Naive thymus-derived CD4-positive, alpha-beta T cell (primary cell): Measurements from ENCODE around the gene SAPCD1. TPM values are rescaled to one million over a fixed set of nuclear protein-coding genes. Genes with fewer than 3 reads are reported as not detected.

Experiments used
- ATAC-seq: fragments of 150-1000 bp; cut with Tn5 transposase; 2 replicates; pipeline ENCODE4 v1.10.0; 2021; ENCODE audit warnings: mild to moderate bottlenecking, moderate library complexity
- CTCF ChIA-PET: fragments of 350-600 bp; sonication (Branson Sonifier 250); formaldehyde crosslinking; loops from one replicate; lab custom pipeline; 2021; ENCODE audit warnings: antibody characterized with exemption; lab: Charles Lee
- POLR2A ChIA-PET: fragments of 350-600 bp; sonication (Branson Sonifier 250); formaldehyde crosslinking; loops from one replicate; lab custom pipeline; 2021; ENCODE audit warnings: antibody characterized with exemption, inconsistent platforms; lab: Charles Lee
- DNase-seq, 9 donors: peaks; one replicate each; pipeline versions ENCODE4 v3.0.0 to v3.0.0-alpha.2; 2020 to 2022; ENCODE audit warnings: mixed read lengths in 1 of 9
- H3K27ac ChIP-seq: one replicate; pipeline ENCODE4 v1.7.0; 2013; ENCODE audit warnings: mild to moderate bottlenecking, low read depth, low read length, moderate library complexity
- H3K27me3 ChIP-seq, 2 donors: one replicate each; pipeline ENCODE4 v1.7.0; 2013; ENCODE audit warnings: low read length in 2 of 2, mild to moderate bottlenecking in 2 of 2, moderate library complexity in 2 of 2; ENCODE audit not compliant: control insufficient read depth in 2 of 2, insufficient read depth in 2 of 2
- H3K36me3 ChIP-seq, 3 experiments: 1 replicate in 2 of 3; 2 replicates in 1 of 3; pipeline ENCODE4 v1.7.0; 2013; ENCODE audit warnings: low read length in 3 of 3, mild to moderate bottlenecking in 3 of 3, moderate library complexity in 1 of 3; ENCODE audit not compliant: insufficient read depth in 3 of 3, control insufficient read depth in 2 of 3
- H3K4me1 ChIP-seq, 2 donors: one replicate each; pipeline ENCODE4 v1.7.0; 2013; ENCODE audit warnings: low read length in 2 of 2, mild to moderate bottlenecking in 2 of 2, moderate library complexity in 1 of 2; ENCODE audit not compliant: control insufficient read depth in 2 of 2, insufficient read depth in 2 of 2
- H3K4me3 ChIP-seq: 2 replicates; pipeline ENCODE4 v1.7.0; 2013; ENCODE audit warnings: mild to moderate bottlenecking, low read length
- H3K9me3 ChIP-seq, 3 experiments: 1 replicate in 2 of 3; 2 replicates in 1 of 3; pipeline ENCODE4 v1.7.0; 2013; ENCODE audit warnings: low read length in 3 of 3; ENCODE audit not compliant: control insufficient read depth in 2 of 3
- H3K27ac Mint-ChIP-seq, 9 donors: one replicate each; pipeline ENCODE4 v1.8.0; 2020 to 2022; ENCODE audit warnings: mixed read lengths in 9 of 9, mild to moderate bottlenecking in 8 of 9, moderate library complexity in 5 of 9, inconsistent platforms in 2 of 9
- H3K27me3 Mint-ChIP-seq, 5 donors: one replicate each; pipeline ENCODE4 v1.8.0; 2021 to 2022; ENCODE audit warnings: mixed read lengths in 5 of 5, mild to moderate bottlenecking in 1 of 5
- H3K36me3 Mint-ChIP-seq, 5 donors: one replicate each; pipeline ENCODE4 v1.8.0; 2020 to 2022; ENCODE audit warnings: mixed read lengths in 5 of 5, mild to moderate bottlenecking in 3 of 5, inconsistent platforms in 1 of 5
- H3K4me1 Mint-ChIP-seq, 7 donors: one replicate each; pipeline ENCODE4 v1.8.0; 2020 to 2022; ENCODE audit warnings: mixed read lengths in 7 of 7, mild to moderate bottlenecking in 3 of 7, inconsistent platforms in 1 of 7
- H3K4me3 Mint-ChIP-seq, 10 donors: one replicate each; pipeline ENCODE4 v1.8.0; 2020 to 2022; ENCODE audit warnings: mild to moderate bottlenecking in 10 of 10, mixed read lengths in 10 of 10, moderate library complexity in 6 of 10, inconsistent platforms in 2 of 10
- H3K9me3 Mint-ChIP-seq, 11 donors: one replicate each; pipeline ENCODE4 v1.8.0; 2020 to 2022; ENCODE audit warnings: mixed read lengths in 11 of 11, mild to moderate bottlenecking in 4 of 11, inconsistent platforms in 1 of 11, moderate library complexity in 1 of 11
- intact Hi-C, 2 donors: fragments of 100-400 bp; cut with micrococcal nuclease; formaldehyde crosslinking; loops; one replicate each; pipeline ENCODE4 v1.15.1; 2023
- polyA plus RNA-seq, 2 donors: library from polyadenylated mRNA; unstranded; fragments of 300-500 nt; fragmentation: Illumina TruSeq; gene quantifications; one replicate each; pipeline ENCODE4 v1.2.3, GENCODE V29; 2021
- total RNA-seq, 6 experiments: library from RNA in 5 of 6; stranded (reverse) in 5 of 6; gene quantifications; 1 replicate in 5 of 6; 2 replicates in 1 of 6; pipeline ENCODE4 v1.2.3 and lab custom pipeline; 2021 to 2026

SAPCD1 gene
- total and polyA plus RNA-seq, 7 experiments from 2014 or later = 2.3 to 11.1 (median 3.3) TPM; not detected in 2

GRCh38 chr6:31813465-31813849 lies 51.0 kb downstream of the SAPCD1 start:
- no peaks in the 10 kb centered on the region for H3K27me3 ChIP-seq

More at GRCh38 chr6:31813465-31813849, 51.0 kb downstream of the SAPCD1 start:
- H3K4me3 ChIP-seq = no peak overlapping the region
- intact Hi-C loops = no loop called here
- POLR2A ChIA-PET = interaction anchor here (0.9 to 3.0 kb wide), 10 partner anchors 13 to 149 kb away, joined by 3 to 24 read pairs (median 4); partner anchors contain the start of genes ABHD16A, GPANK1, HSPA1B and LY6G6D
- peaks cover 7 to 44% (median 33%) of the 10 kb centered on the region in 7 donors for H3K4me1 Mint-ChIP-seq
- H3K9me3 ChIP-seq = no peaks in the 10 kb centered on the region
- peak overlapping the region in 8 of 9 donors; percentile 63 to 90 (median 77) for H3K27ac Mint-ChIP-seq
- CTCF ChIA-PET = interaction anchor here (0.6 to 1.6 kb wide), 5 partner anchors 15 to 164 kb away, joined by 3 to 5 read pairs (median 3); partner anchors contain the start of genes LY6G5C and VARS1
- ATAC-seq = no peak
- no peaks in the 10 kb centered on the region for H3K9me3 Mint-ChIP-seq
- H3K27ac ChIP-seq = peak overlapping the region; percentile 55
- H3K27me3 Mint-ChIP-seq = no peaks in the 10 kb centered on the region
- H3K4me3 Mint-ChIP-seq = peak overlapping the region in 9 of 10 donors; percentile 70 to 96 (median 94)
- H3K36me3 Mint-ChIP-seq = peaks cover 4 to 19% (median 8%) of the 10 kb centered on the region in 5 donors
- no peak for DNase-seq
- peaks cover 0 to 22% (median 0%) of the 10 kb centered on the region in 3 experiments for H3K36me3 ChIP-seq
- H3K4me1 ChIP-seq = peaks cover 13 to 18% of the 10 kb centered on the region in 2 donors

Other genes starting within 250 kb of the SAPCD1 start
Only the 30 nearest of the 42 such genes appear.
- gene LST1, start 176.4 kb upstream of the SAPCD1 start, total RNA-seq = 100 to 1,000 TPM in 2 of 5 experiments, 10 to 100 TPM in 3; 15.1 to 234 (median 32.0) TPM
- 10 to 100 TPM in 1 of 2 donors, 1 to 10 TPM in 1; 8.4 to 15.3 TPM for gene LST1, start 176.4 kb upstream of the SAPCD1 start, polyA plus RNA-seq
- gene NCR3, start 169.7 kb upstream of the SAPCD1 start, total RNA-seq = 10 to 100 TPM in 2 of 5 experiments, 1 to 10 TPM in 2, under 1 TPM in 1; 0.97 to 47.1 (median 6.7) TPM
- 10 to 100 TPM; 11.0 to 19.7 TPM for gene NCR3, start 169.7 kb upstream of the SAPCD1 start, polyA plus RNA-seq
- gene AIF1, start 147.4 kb upstream of the SAPCD1 start, total RNA-seq = 100 to 1,000 TPM in 1 of 5 experiments, 10 to 100 TPM in 4; 33.1 to 160 (median 62.0) TPM
- 100 to 1,000 TPM; 140 to 182 TPM for gene AIF1, start 147.4 kb upstream of the SAPCD1 start, polyA plus RNA-seq
- 100 to 1,000 TPM; 203 to 238 (median 226) TPM for gene PRRC2A, start 141.9 kb upstream of the SAPCD1 start, total RNA-seq
- 1 to 10 TPM; 3.9 to 8.2 TPM for gene PRRC2A, start 141.9 kb upstream of the SAPCD1 start, polyA plus RNA-seq
- 100 to 1,000 TPM; 260 to 321 (median 280) TPM for gene BAG6, start 110.0 kb upstream of the SAPCD1 start, total RNA-seq
- 10 to 100 TPM; 14.4 to 24.3 TPM for gene BAG6, start 110.0 kb upstream of the SAPCD1 start, polyA plus RNA-seq
- 1 to 10 TPM in 4 of 5 experiments, under 1 TPM in 1; 0.78 to 4.3 (median 2.8) TPM for gene APOM, start 106.8 kb upstream of the SAPCD1 start, total RNA-seq
- gene APOM, start 106.8 kb upstream of the SAPCD1 start, polyA plus RNA-seq = 1 to 10 TPM; 3.8 to 5.0 TPM
- gene C6orf47, start 101.9 kb upstream of the SAPCD1 start, total RNA-seq = 10 to 100 TPM; 14.0 to 32.8 (median 23.2) TPM
- 10 to 100 TPM; 22.3 to 33.7 TPM for gene C6orf47, start 101.9 kb upstream of the SAPCD1 start, polyA plus RNA-seq
- 10 to 100 TPM; 12.8 to 35.1 (median 28.9) TPM for gene GPANK1, start 97.7 kb upstream of the SAPCD1 start, total RNA-seq
- gene GPANK1, start 97.7 kb upstream of the SAPCD1 start, polyA plus RNA-seq = 10 to 100 TPM; 24.0 to 27.2 TPM
- 100 to 1,000 TPM; 101 to 215 (median 133) TPM for gene CSNK2B, start 96.6 kb upstream of the SAPCD1 start, total RNA-seq
- gene CSNK2B, start 96.6 kb upstream of the SAPCD1 start, polyA plus RNA-seq = 100 to 1,000 TPM; 260 to 275 TPM
- gene LY6G5B, start 92.7 kb upstream of the SAPCD1 start, total RNA-seq = 10 to 100 TPM; 27.7 to 51.0 (median 42.9) TPM
- gene LY6G5B, start 92.7 kb upstream of the SAPCD1 start, polyA plus RNA-seq = not detected
- gene LY6G5C, start 81.6 kb upstream of the SAPCD1 start, total RNA-seq = 1 to 10 TPM; 2.4 to 4.3 (median 3.1) TPM
- gene LY6G5C, start 81.6 kb upstream of the SAPCD1 start, polyA plus RNA-seq = 10 to 100 TPM in 1 of 2 donors, 1 to 10 TPM in 1; 6.4 to 10.2 TPM
- gene ABHD16A, start 59.3 kb upstream of the SAPCD1 start, total RNA-seq = 10 to 100 TPM; 60.1 to 71.7 (median 65.2) TPM
- gene ABHD16A, start 59.3 kb upstream of the SAPCD1 start, polyA plus RNA-seq = 10 to 100 TPM; 31.1 to 42.5 TPM
- under 1 TPM in 1 of 5 experiments, not detected in 4; 0.56 TPM for gene LY6G6F, start 55.8 kb upstream of the SAPCD1 start, total RNA-seq
- not detected for gene LY6G6F, start 55.8 kb upstream of the SAPCD1 start, polyA plus RNA-seq
- not detected for gene LY6G6D, start 47.3 kb upstream of the SAPCD1 start, total RNA-seq
- gene LY6G6D, start 47.3 kb upstream of the SAPCD1 start, polyA plus RNA-seq = not detected
- 1 to 10 TPM in 1 of 5 experiments, not detected in 4; 1.2 TPM for gene LY6G6C, start 40.9 kb upstream of the SAPCD1 start, total RNA-seq
- gene LY6G6C, start 40.9 kb upstream of the SAPCD1 start, polyA plus RNA-seq = not detected
- 1 to 10 TPM in 1 of 5 experiments, under 1 TPM in 4; 0.12 to 4.7 (median 0.64) TPM for gene MPIG6B, start 39.3 kb upstream of the SAPCD1 start, total RNA-seq
- gene MPIG6B, start 39.3 kb upstream of the SAPCD1 start, polyA plus RNA-seq = 1 to 10 TPM in 1 of 2 donors, under 1 TPM in 1; 0.20 to 2.3 TPM
- gene DDAH2, start 33.4 kb upstream of the SAPCD1 start, total RNA-seq = 10 to 100 TPM in 2 of 5 experiments, 1 to 10 TPM in 3; 4.9 to 31.4 (median 7.1) TPM
- gene DDAH2, start 33.4 kb upstream of the SAPCD1 start, polyA plus RNA-seq = 10 to 100 TPM; 13.1 to 15.3 TPM
- 100 to 1,000 TPM in 2 of 5 experiments, 10 to 100 TPM in 3; 29.3 to 494 (median 58.2) TPM for gene CLIC1, start 26.1 kb upstream of the SAPCD1 start, total RNA-seq
- 100 to 1,000 TPM; 102 to 122 TPM for gene CLIC1, start 26.1 kb upstream of the SAPCD1 start, polyA plus RNA-seq
- gene MSH5, start 22.7 kb upstream of the SAPCD1 start, total RNA-seq = 10 to 100 TPM; 10.3 to 52.2 (median 11.4) TPM
- gene MSH5, start 22.7 kb upstream of the SAPCD1 start, polyA plus RNA-seq = 1 to 10 TPM in 1 of 2 donors, under 1 TPM in 1; 0.51 to 2.6 TPM
- 1 to 10 TPM in 3 of 5 experiments, under 1 TPM in 2; 0.53 to 4.5 (median 1.1) TPM for gene VWA7, start 14.7 kb downstream of the SAPCD1 start, total RNA-seq
- not detected for gene VWA7, start 14.7 kb downstream of the SAPCD1 start, polyA plus RNA-seq
- 10 to 100 TPM; 34.3 to 84.2 (median 53.2) TPM for gene VARS1, start 33.1 kb downstream of the SAPCD1 start, total RNA-seq
- 10 to 100 TPM; 32.2 to 44.8 TPM for gene VARS1, start 33.1 kb downstream of the SAPCD1 start, polyA plus RNA-seq
- 10 to 100 TPM; 22.9 to 94.5 (median 29.2) TPM for gene LSM2, start 44.3 kb downstream of the SAPCD1 start, total RNA-seq
- gene LSM2, start 44.3 kb downstream of the SAPCD1 start, polyA plus RNA-seq = 10 to 100 TPM; 58.9 to 67.9 TPM
- gene HSPA1L, start 52.6 kb downstream of the SAPCD1 start, total RNA-seq = 1 to 10 TPM; 3.3 to 5.5 (median 4.7) TPM
- gene HSPA1L, start 52.6 kb downstream of the SAPCD1 start, polyA plus RNA-seq = 1 to 10 TPM; 2.3 to 3.6 TPM
- gene HSPA1A, start 52.9 kb downstream of the SAPCD1 start, total RNA-seq = 100 to 1,000 TPM in 1 of 5 experiments, 10 to 100 TPM in 3, 1 to 10 TPM in 1; 6.7 to 125 (median 30.3) TPM
- gene HSPA1A, start 52.9 kb downstream of the SAPCD1 start, polyA plus RNA-seq = 10 to 100 TPM; 26.0 to 52.5 TPM
- gene HSPA1B, start 65.1 kb downstream of the SAPCD1 start, total RNA-seq = 10 to 100 TPM in 4 of 5 experiments, 1 to 10 TPM in 1; 8.6 to 68.9 (median 28.9) TPM
- gene HSPA1B, start 65.1 kb downstream of the SAPCD1 start, polyA plus RNA-seq = 1 to 10 TPM; 2.8 to 3.6 TPM
- gene NEU1, start 100.2 kb downstream of the SAPCD1 start, total RNA-seq = 10 to 100 TPM; 18.6 to 35.0 (median 20.1) TPM
- 10 to 100 TPM; 13.6 to 19.9 TPM for gene NEU1, start 100.2 kb downstream of the SAPCD1 start, polyA plus RNA-seq
- not detected for gene SLC44A4, start 116.3 kb downstream of the SAPCD1 start, total RNA-seq
- gene SLC44A4, start 116.3 kb downstream of the SAPCD1 start, polyA plus RNA-seq = not detected
- 10 to 100 TPM; 50.4 to 94.2 (median 71.6) TPM for gene EHMT2, start 135.0 kb downstream of the SAPCD1 start, total RNA-seq
- gene EHMT2, start 135.0 kb downstream of the SAPCD1 start, polyA plus RNA-seq = 10 to 100 TPM; 37.3 to 66.5 TPM
- 1 to 10 TPM in 4 of 5 experiments, under 1 TPM in 1; 0.77 to 4.5 (median 2.5) TPM for gene ZBTB12, start 139.4 kb downstream of the SAPCD1 start, total RNA-seq
- under 1 TPM in 1 of 2 donors, not detected in 1; 0.09 TPM for gene ZBTB12, start 139.4 kb downstream of the SAPCD1 start, polyA plus RNA-seq
- 1 to 10 TPM in 4 of 5 experiments, under 1 TPM in 1; 0.89 to 8.2 (median 2.3) TPM for gene C2, start 165.1 kb downstream of the SAPCD1 start, total RNA-seq
- under 1 TPM in 1 of 2 donors, not detected in 1; 0.10 TPM for gene C2, start 165.1 kb downstream of the SAPCD1 start, polyA plus RNA-seq